SH-SY5Y (cell line): Measurements from ENCODE around the gene S100P.

Source experiments
- GATA2 ChIP-seq: IDR thresholded peaks from 2 replicates; pipeline ENCODE4 v1.6.1; 2011; ENCODE audit warnings: mild to moderate bottlenecking, low read depth, low read length
- GATA3 ChIP-seq: IDR thresholded peaks from 2 replicates; pipeline ENCODE4 v1.6.1; 2011; ENCODE audit warnings: low read depth, mild to moderate bottlenecking, low read length, moderate library complexity

GRCh38 chr4:6710282-6710681, 16.6 kb downstream of the S100P start:
- no peak for TF ChIP-seq GATA3
- TF ChIP-seq GATA2 = no peak
